Thoracic aorta (tissue), 2 donors: ENCODE data around the gene HSPA2. TPM values are rescaled to one million over a fixed set of nuclear protein-coding genes. Genes with fewer than 3 reads are reported as not detected.

Source experiments
- ATAC-seq: fragments of 150-250 bp; one replicate; pipeline ENCODE4 v1.8.0; 2017; ENCODE audit warnings: low read depth; ENCODE audit not compliant: insufficient number of reproducible peaks, low FRiP score
- DNase-seq: peaks from one replicate; pipeline ENCODE4 v3.0.0-alpha.2; 2020; ENCODE audit warnings: low spot score
- H3K27ac ChIP-seq, 2 donors: fragments of 200-600 bp; sonication (generic); 1 replicate in 1 of 2; 2 replicates in 1 of 2; pipeline ENCODE4 v1.5.1; 2016; ENCODE audit warnings: mild to moderate bottlenecking in 2 of 2, moderate library complexity in 2 of 2
- H3K27me3 ChIP-seq: fragments of 200-600 bp; sonication (generic); replicated peaks from 2 replicates; pipeline ENCODE4 v1.6.0; 2016; ENCODE audit warnings: mild to moderate bottlenecking; ENCODE audit not compliant: insufficient read depth
- H3K36me3 ChIP-seq: fragments of 200-600 bp; sonication (generic); one replicate; pipeline ENCODE4 v1.5.1; 2016
- H3K4me1 ChIP-seq, 2 donors: fragments of 200-600 bp; sonication (generic); 1 replicate in 1 of 2; 2 replicates in 1 of 2; pipeline versions ENCODE4 v1.5.1 to v1.6.0; 2016; ENCODE audit warnings: low read depth in 2 of 2, mild to moderate bottlenecking in 1 of 2; ENCODE audit not compliant: control insufficient read depth in 1 of 2
- H3K4me3 ChIP-seq: fragments of 200-600 bp; sonication (generic); 2 replicates; pipeline ENCODE4 v1.5.1; 2016; ENCODE audit warnings: mild to moderate bottlenecking
- H3K9me3 ChIP-seq: fragments of 200-600 bp; sonication (generic); 2 replicates; pipeline ENCODE4 v1.5.1; 2016
- total RNA-seq, 2 donors: library from RNA; depleted of rRNA; stranded (reverse); fragments of >200 nt; gene quantifications; one replicate each; pipeline versions ENCODE4 v1.1.0 to v1.2.3, GENCODE V29; 2016
- TF ChIP-seq, protein P1 (sequence below): fragments of 200-600 bp; sonication (generic); IDR thresholded peaks from one replicate; pipeline ENCODE4 v1.5.1; 2019; ENCODE audit warnings: antibody characterized with exemption

The HSPA2 gene
- total RNA-seq, 2 donors from 2014 or later, result 28.5 to 33.7 TPM

DNA sequence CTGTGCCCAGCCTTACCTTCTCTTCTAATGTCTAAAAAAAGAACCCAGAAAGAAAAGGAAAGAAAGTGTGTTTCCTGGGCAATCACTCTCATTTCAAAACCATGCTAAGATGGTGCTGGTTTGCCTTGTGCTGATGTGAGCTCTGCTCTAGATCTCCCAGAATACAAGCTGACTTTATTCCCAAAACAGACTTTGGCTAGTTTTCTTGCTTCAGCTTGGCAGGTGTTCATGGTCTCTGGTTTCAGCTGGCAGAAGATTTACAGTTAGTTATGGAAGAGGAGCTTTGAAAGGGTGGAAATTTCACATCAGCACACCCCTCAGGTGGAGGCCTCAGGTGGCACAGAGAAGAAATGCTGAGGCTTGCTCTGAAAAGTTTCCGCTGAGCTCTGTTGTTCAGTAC, 43.6 kb downstream of the HSPA2 start:
- TF ChIP-seq, protein P1, sequence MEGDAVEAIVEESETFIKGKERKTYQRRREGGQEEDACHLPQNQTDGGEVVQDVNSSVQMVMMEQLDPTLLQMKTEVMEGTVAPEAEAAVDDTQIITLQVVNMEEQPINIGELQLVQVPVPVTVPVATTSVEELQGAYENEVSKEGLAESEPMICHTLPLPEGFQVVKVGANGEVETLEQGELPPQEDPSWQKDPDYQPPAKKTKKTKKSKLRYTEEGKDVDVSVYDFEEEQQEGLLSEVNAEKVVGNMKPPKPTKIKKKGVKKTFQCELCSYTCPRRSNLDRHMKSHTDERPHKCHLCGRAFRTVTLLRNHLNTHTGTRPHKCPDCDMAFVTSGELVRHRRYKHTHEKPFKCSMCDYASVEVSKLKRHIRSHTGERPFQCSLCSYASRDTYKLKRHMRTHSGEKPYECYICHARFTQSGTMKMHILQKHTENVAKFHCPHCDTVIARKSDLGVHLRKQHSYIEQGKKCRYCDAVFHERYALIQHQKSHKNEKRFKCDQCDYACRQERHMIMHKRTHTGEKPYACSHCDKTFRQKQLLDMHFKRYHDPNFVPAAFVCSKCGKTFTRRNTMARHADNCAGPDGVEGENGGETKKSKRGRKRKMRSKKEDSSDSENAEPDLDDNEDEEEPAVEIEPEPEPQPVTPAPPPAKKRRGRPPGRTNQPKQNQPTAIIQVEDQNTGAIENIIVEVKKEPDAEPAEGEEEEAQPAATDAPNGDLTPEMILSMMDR, result no peak
- H3K4me1 ChIP-seq, result peaks cover 0 to 7% of the 10 kb centered on the region in 2 donors
- DNase-seq (no peak), ATAC-seq (no peak)
- H3K9me3 ChIP-seq, result no peaks in the 10 kb centered on the region
- no peak overlapping the region for H3K4me3 ChIP-seq
- no peaks in the 10 kb centered on the region for H3K36me3 ChIP-seq
- H3K27ac ChIP-seq, result no peak overlapping the region
- no peaks in the 10 kb centered on the region for H3K27me3 ChIP-seq

DNA sequence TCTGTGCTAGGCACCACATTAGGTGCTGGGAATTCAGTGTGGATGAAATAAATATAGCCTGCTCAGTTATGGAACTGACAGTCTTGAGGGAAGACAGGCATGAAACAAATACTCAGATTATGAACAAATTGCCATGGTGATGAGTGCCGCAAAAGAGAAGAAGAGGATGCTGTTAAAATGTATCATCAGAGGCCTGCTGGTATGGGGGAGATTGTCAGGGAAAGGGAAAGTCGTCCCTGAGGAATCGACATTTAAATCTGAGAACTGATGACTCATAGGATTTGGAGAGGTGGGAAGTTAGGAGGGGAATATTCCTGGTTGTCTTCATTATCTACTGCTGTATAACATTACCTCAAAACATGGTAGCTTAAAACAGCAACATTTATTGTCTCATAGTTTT, 51.3 kb downstream of the HSPA2 start:
- H3K4me1 ChIP-seq, result no peaks in the 10 kb centered on the region
- ATAC-seq (no peak), DNase-seq (no peak)
- no peaks in the 10 kb centered on the region for H3K9me3 ChIP-seq
- no peaks in the 10 kb centered on the region for H3K27me3 ChIP-seq
- no peak overlapping the region for H3K4me3 ChIP-seq
- TF ChIP-seq, protein P1, result no peak
- H3K36me3 ChIP-seq, result no peaks in the 10 kb centered on the region
- H3K27ac ChIP-seq, result no peak overlapping the region

Other genes with a start within 250 kb of the HSPA2 start
- under 1 TPM; 0.27 to 0.71 TPM for gene ESR2, start 246.4 kb upstream of the HSPA2 start, total RNA-seq
- 10 to 100 TPM; 26.5 to 33.7 TPM for gene MTHFD1, start 152.4 kb upstream of the HSPA2 start, total RNA-seq
- gene AKAP5, start 75.2 kb upstream of the HSPA2 start, total RNA-seq, result 1 to 10 TPM; 2.8 to 4.3 TPM
- 10 to 100 TPM; 13.5 to 16.9 TPM for gene ZBTB25, start 36.9 kb upstream of the HSPA2 start, total RNA-seq
- gene ZBTB1, start 36.0 kb upstream of the HSPA2 start, total RNA-seq, result 10 to 100 TPM; 37.9 to 43.3 TPM
- gene PPP1R36, start 9.2 kb downstream of the HSPA2 start, total RNA-seq, result not detected
- gene PLEKHG3, start 163.7 kb downstream of the HSPA2 start, total RNA-seq, result 10 to 100 TPM; 63.2 to 71.5 TPM